Memory B cell (primary cell): ENCODE data around the gene DXO.
"Not testable (repeated sequence)": the region's sequence is repeated elsewhere in the genome, so short reads cannot be mapped to it uniquely, and the experiment has no call there.

ENCODE experiments used
- ATAC-seq: fragments of 150-1000 bp; cut with Tn5 transposase; 2 replicates; pipeline ENCODE4 v1.10.0; 2021; ENCODE audit warnings: low read depth, mild to moderate bottlenecking, moderate library complexity
- DNase-seq, 2 donors: peaks; one replicate each; pipeline ENCODE4 v3.0.0; 2022; ENCODE audit warnings: low spot score in 2 of 2
- H3K27ac Mint-ChIP-seq: one replicate; pipeline ENCODE4 v1.8.0; 2022; ENCODE audit warnings: mild to moderate bottlenecking, moderate library complexity, mixed read lengths
- H3K27me3 Mint-ChIP-seq: one replicate; pipeline ENCODE4 v1.8.0; 2022; ENCODE audit warnings: mixed read lengths
- H3K36me3 Mint-ChIP-seq: one replicate; pipeline ENCODE4 v1.8.0; 2022; ENCODE audit warnings: mild to moderate bottlenecking, mixed read lengths
- H3K4me1 Mint-ChIP-seq: one replicate; pipeline ENCODE4 v1.8.0; 2022; ENCODE audit warnings: mixed read lengths
- H3K4me3 Mint-ChIP-seq: one replicate; pipeline ENCODE4 v1.8.0; 2022; ENCODE audit warnings: mild to moderate bottlenecking, moderate library complexity, mixed read lengths
- H3K9me3 Mint-ChIP-seq: one replicate; pipeline ENCODE4 v1.8.0; 2022; ENCODE audit warnings: mixed read lengths

DXO gene

GRCh38 chr6:32002546-32003268 lies 30.8 kb upstream of the DXO start:
- not testable (repeated sequence) for H3K27ac Mint-ChIP-seq, H3K9me3 Mint-ChIP-seq, ATAC-seq, H3K4me1 Mint-ChIP-seq, H3K27me3 Mint-ChIP-seq, H3K4me3 Mint-ChIP-seq, DNase-seq, H3K36me3 Mint-ChIP-seq

GRCh38 chr6:31996385-31996784 lies 24.4 kb upstream of the DXO start:
- not testable (repeated sequence) for ATAC-seq, H3K27ac Mint-ChIP-seq, H3K4me1 Mint-ChIP-seq, H3K27me3 Mint-ChIP-seq, H3K4me3 Mint-ChIP-seq, DNase-seq, H3K36me3 Mint-ChIP-seq, H3K9me3 Mint-ChIP-seq

DNA sequence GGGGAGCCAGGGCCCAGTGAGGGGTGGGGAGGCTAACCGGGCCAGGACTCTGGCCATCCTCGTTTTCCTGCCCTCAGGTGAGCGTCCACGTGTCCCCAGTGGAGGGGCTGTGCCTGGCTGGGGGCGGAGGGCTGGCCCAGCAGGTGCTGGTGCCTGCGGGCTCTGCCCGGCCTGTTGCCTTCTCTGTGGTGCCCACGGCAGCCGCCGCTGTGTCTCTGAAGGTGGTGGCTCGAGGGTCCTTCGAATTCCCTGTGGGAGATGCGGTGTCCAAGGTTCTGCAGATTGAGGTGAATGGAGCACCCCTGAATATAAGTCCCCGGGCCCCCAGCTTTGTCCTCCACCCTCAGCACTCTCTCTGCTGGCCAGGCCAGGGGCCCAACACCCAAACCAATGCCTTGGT lies 22.5 kb upstream of the DXO start:
- not testable (repeated sequence) for H3K4me3 Mint-ChIP-seq, H3K27me3 Mint-ChIP-seq, H3K4me1 Mint-ChIP-seq, ATAC-seq, DNase-seq, H3K9me3 Mint-ChIP-seq, H3K36me3 Mint-ChIP-seq, H3K27ac Mint-ChIP-seq

GRCh38 chr6:31989363-31989762 lies 17.4 kb upstream of the DXO start:
- DNase-seq, H3K9me3 Mint-ChIP-seq, H3K36me3 Mint-ChIP-seq, H3K4me3 Mint-ChIP-seq, H3K27me3 Mint-ChIP-seq, H3K4me1 Mint-ChIP-seq, H3K27ac Mint-ChIP-seq: not testable (repeated sequence)
- ATAC-seq = peak; percentile 34

DNA sequence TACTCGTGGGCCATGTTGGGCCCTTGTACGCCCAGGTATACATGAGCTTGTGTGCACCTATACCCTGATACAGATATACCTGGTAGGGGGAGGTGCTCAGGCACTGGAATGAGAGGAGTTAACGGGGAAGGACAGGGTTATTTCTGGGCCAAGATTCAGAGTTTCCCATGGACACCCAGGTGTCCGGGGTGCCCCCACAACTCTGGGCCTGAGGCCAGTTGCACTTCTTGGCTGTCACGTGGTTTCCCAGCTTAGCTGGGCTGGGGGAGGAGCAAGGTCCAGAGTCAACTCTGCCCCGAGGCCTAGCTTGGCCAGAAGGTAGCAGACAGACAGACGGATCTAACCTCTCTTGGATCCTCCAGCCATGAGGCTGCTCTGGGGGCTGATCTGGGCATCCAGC lies 9.8 kb upstream of the DXO start, which contains the start of gene C4A:
Gene C4A (plus strand): TSS at position 314 of the 400 bp plus-strand sequence. CDS start 51 bp downstream, at position 365.
- ATAC-seq, DNase-seq, H3K36me3 Mint-ChIP-seq, H3K9me3 Mint-ChIP-seq, H3K4me1 Mint-ChIP-seq, H3K27me3 Mint-ChIP-seq, H3K4me3 Mint-ChIP-seq, H3K27ac Mint-ChIP-seq: not testable (repeated sequence)

- H3K4me3 Mint-ChIP-seq, H3K4me1 Mint-ChIP-seq, H3K9me3 Mint-ChIP-seq, H3K27me3 Mint-ChIP-seq, H3K27ac Mint-ChIP-seq, H3K36me3 Mint-ChIP-seq, DNase-seq, ATAC-seq: not testable (repeated sequence)
These were observed 9.1 kb upstream of the DXO start for GRCh38 chr6:31980998-31981397.

DNA sequence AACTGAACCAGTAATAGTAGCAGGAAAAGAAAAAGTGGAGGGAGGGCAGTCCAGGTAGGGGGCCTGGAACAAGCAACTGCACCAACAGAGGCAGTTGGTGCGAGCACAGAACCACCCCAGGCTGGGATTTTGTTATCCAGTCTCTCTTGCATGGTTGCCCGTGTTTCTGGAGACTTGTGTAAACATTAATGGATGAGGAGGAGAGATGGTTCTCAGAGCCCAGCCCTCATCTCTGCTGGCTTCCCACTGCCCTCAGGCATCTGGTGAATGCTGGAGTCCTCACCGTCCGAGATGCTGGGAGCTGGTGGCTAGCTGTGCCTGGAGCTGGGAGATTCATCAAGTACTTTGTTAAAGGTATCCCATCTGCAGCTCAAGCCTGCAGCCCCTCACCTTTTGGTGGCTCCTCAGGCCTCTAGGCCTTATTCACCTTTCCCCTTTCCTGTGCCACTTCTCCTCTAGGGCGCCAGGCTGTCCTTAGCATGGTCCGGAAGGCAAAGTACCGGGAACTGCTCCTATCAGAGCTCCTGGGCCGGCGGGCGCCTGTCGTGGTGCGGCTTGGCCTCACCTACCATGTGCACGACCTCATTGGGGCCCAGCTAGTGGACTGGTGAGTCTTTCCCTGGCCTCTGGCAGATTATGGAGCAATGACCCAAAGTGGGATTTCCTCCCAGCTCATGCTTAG lies 8.4 kb upstream of the DXO start:
- not testable (repeated sequence) for H3K4me3 Mint-ChIP-seq, DNase-seq, ATAC-seq, H3K36me3 Mint-ChIP-seq, H3K9me3 Mint-ChIP-seq, H3K27me3 Mint-ChIP-seq, H3K4me1 Mint-ChIP-seq, H3K27ac Mint-ChIP-seq

DNA sequence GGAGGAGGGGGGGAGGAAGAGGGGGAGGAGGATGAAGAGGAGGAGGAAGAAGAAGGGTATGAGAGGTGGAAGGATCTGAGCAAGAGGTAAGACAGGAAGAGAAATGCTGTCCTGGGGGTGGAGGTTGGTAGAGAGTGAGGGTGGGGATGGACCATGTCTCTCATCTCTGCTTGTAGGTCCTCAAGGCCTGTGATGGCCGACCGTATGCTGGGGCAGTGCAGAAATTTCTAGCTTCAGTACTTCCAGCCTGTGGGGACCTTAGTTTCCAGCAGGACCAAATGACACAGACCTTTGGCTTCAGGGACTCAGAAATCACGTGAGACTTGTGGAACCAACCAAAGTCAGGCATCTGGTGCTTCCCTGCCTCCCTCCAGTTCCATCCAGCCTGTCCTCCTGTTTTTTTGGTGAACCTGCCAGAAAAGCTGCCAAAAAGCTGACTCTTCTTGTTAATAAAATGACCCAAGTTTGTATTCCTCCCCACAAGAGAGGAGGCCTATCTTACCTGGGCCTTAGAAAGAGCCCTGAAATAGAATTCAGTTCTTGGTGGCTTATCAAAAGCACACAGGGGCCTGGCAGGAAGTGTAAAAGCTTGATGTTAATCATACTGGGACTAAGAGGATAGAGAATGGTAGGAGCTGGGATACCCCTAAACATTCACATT lies 7.4 kb upstream of the DXO start:
- H3K36me3 Mint-ChIP-seq = peaks cover 5% of the 10 kb centered on the region
- H3K27me3 Mint-ChIP-seq = no peaks in the 10 kb centered on the region
- no peak for DNase-seq
- H3K27ac Mint-ChIP-seq = no peak overlapping the region
- H3K4me3 Mint-ChIP-seq = no peak overlapping the region
- no peaks in the 10 kb centered on the region for H3K9me3 Mint-ChIP-seq
- peaks cover 7% of the 10 kb centered on the region for H3K4me1 Mint-ChIP-seq
- no peak for ATAC-seq

- no peaks in the 10 kb centered on the region for H3K9me3 Mint-ChIP-seq
- peaks cover 5% of the 10 kb centered on the region for H3K36me3 Mint-ChIP-seq
- peak overlapping the region; percentile 69 for H3K27ac Mint-ChIP-seq
- peaks cover 7% of the 10 kb centered on the region for H3K4me1 Mint-ChIP-seq
- DNase-seq (no peak), ATAC-seq (no peak)
- H3K27me3 Mint-ChIP-seq = no peaks in the 10 kb centered on the region
- no peak overlapping the region for H3K4me3 Mint-ChIP-seq
These were observed 6.9 kb upstream of the DXO start for GRCh38 chr6:31978831-31979230.

GRCh38 chr6:31977816-31978431 lies 6.0 kb upstream of the DXO start:
- Mint-ChIP-seq H3K27me3 (no peaks in the 10 kb centered on the region), H3K27ac (no peak overlapping the region)

DNA sequence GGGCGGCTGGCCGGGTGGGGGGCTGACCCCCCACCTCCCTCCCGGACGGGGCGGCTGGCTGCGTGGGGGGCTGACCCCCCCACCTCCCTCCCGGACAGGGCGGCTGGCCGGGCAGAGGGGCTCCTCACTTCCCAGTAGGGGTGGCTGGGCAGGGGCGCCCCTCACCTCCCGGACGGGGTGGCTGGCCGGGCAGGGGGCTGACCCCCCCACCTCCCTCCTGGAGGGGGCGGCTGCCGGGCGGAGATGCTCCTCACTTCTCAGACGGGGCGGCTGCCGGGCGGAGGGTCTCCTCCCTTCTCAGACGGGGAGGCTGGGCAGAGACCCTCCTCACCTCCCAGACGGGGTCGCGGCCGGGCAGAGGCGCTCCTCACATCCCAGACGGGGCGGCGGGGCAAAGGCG lies 4.1 kb upstream of the DXO start:
- not testable (repeated sequence) for H3K36me3 Mint-ChIP-seq, H3K9me3 Mint-ChIP-seq, H3K27ac Mint-ChIP-seq, ATAC-seq, H3K27me3 Mint-ChIP-seq, H3K4me3 Mint-ChIP-seq, DNase-seq
- H3K4me1 Mint-ChIP-seq = peaks cover 19% of the 10 kb centered on the region

More at GRCh38 chr6:31977816-31978431, 6.0 kb upstream of the DXO start:
- no peaks in the 10 kb centered on the region for H3K9me3 Mint-ChIP-seq
- H3K4me1 Mint-ChIP-seq = peaks cover 12% of the 10 kb centered on the region
- no peak for ATAC-seq
- H3K4me3 Mint-ChIP-seq = no peak overlapping the region
- no peak for DNase-seq
- H3K36me3 Mint-ChIP-seq = peaks cover 5% of the 10 kb centered on the region

DNA sequence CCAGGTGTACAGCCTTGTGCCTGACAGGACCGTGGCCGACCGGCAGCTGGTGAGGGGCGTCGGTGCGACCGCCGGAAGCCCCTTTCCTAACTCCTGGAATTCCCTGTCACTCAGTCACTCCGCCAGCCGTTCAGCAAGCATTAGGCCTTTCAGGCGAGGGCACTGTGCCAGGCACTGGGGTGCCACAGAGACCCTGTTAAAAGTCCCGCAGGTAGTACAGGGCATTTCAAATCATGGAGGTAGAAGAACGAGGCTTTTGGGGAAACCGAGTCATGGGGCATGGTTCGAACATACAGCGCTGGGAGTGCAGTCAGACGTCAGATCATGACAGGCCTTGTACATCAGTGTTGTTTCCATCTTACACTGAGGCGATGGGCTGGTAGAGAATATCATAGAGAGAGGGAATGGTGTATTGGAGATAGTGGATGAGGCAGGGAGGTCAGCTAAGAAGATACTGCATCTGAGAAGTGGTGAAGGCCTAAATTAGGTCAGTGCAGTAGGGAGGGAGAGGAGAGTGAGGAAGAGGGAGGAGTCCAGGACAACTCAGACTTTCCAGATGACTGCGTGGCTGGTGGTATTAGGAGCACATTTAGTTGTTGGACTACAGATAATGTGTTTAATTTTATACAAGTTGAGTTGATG lies 892 bp upstream of the DXO start:
- ATAC-seq = no peak
- peaks cover 26% of the 10 kb centered on the region for H3K4me1 Mint-ChIP-seq
- peak overlapping the region; percentile 98 for H3K4me3 Mint-ChIP-seq
- peaks cover 7% of the 10 kb centered on the region for H3K36me3 Mint-ChIP-seq
- H3K9me3 Mint-ChIP-seq = no peaks in the 10 kb centered on the region
- no peaks in the 10 kb centered on the region for H3K27me3 Mint-ChIP-seq
- no peak for DNase-seq
- peak overlapping the region; percentile 100 for H3K27ac Mint-ChIP-seq

DNA sequence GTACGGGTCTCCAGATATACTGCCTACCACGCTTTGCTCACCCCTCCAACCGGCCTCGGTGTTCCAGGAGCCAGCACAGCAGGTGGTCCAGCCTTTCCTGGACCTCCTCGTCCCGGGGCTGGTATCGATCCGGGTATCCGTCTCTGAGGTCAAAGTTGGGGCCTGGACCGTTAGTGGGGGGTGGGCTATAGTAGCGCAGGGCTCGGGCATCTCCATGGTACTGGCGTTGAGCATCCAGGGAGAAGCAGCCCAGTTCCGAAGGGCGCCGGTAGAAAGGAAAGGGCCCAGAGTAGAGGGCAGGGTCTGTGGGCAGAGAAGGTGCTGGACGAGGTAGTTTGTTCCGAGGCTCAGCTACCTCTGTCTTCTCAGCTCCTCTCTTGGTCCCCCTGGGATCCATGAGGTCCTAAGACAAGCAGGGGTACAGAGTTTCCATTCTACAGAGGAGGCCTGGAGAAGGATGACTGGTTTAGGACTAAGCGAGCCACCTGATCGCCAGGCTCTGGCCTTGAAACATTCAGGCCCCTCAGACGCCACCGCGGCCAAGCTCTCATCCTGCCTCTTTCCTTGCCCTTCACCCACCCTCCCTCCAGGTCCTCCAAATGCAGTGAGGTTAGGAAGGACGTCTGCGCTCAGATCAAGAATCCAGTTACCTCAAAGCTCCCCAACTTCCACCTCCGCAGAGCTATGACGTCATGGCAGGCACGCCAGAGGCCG lies 502 bp downstream of the DXO start:
- Mint-ChIP-seq H3K4me3 (peak overlapping the region; percentile 98), H3K27me3 (no peaks in the 10 kb centered on the region), H3K36me3 (peaks cover 19% of the 10 kb centered on the region), H3K27ac (peak overlapping the region; percentile 100), H3K4me1 (peaks cover 28% of the 10 kb centered on the region), H3K9me3 (no peaks in the 10 kb centered on the region)
- ATAC-seq (no peak), DNase-seq (no peak)
